C4-2B (cell line): Measurements from ENCODE around the gene ZDHHC14.

ENCODE experiments used
- CTCF ChIP-seq: fragments of 450-650 bp; conservative IDR thresholded peaks from 2 replicates; pipeline ENCODE4 v1.5.1; 2017; ENCODE audit warnings: mild to moderate bottlenecking
- ZFX ChIP-seq: fragments of 450-650 bp; IDR thresholded peaks from 2 replicates; pipeline ENCODE4 v1.6.1; 2017

- TF ChIP-seq CTCF (no peak), ZFX (no peak)
Measured at GRCh38 chr6:157488058-157488457, 107.1 kb downstream of the ZDHHC14 start.
